Ureter (tissue), 1 donor: ENCODE data around the gene MYL5. TPM values are rescaled to one million over a fixed set of nuclear protein-coding genes. Genes with fewer than 3 reads are reported as not detected.
"Not testable (repeated sequence)": the region's sequence is repeated elsewhere in the genome, so short reads cannot be mapped to it uniquely, and the experiment has no call there.

ENCODE experiments used
- DNase-seq: peaks from one replicate; pipeline ENCODE4 v3.0.0-alpha.2; 2020; ENCODE audit warnings: low spot score
- total RNA-seq: library from RNA; stranded (reverse); gene quantifications from one replicate; pipeline ENCODE4 v1.2.4, GENCODE V29; 2023
- donor health status: DM: yes; HTN: yes; CAD: no.

Gene MYL5
- total RNA-seq, 1 donor from 2014 or later: 46.0 TPM

DNA sequence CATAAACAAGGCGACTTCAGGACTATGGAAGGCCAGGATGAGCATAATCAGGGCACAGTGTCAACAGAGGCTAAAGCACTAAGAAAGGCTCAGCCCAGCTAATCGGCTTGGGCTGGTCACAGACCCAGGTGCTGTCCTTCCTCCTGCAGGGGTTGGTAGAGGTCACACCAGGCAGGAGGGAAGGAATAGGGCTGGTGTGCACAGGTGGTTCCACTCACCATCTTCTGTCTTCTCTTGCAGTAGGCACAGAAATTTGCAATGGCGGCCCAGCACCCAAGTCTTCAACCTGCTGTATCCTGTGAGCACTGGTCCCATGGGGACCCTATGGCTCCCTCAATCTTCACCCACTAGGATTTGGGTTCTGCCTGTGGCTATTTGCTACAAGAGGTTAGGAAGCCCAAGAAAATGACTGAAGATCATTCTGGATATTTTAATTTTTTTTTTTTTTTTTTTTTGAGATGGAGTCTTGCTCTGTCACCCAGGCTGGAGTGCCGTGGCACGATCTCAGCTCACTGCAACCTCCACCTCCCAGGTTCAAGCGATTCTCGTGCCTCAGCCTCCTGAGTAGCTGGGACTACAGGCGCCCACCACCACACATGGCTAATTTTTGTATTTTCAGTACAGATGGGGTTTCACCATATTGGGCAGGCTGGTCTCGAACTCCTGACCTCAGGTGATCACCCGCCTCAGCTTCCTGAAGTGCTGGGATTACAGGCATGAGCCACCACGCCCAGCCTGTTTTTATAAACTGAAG is 4.4 kb upstream of the MYL5 start:
- not testable (repeated sequence) for DNase-seq

GRCh38 chr4:671769-672168 is 2.6 kb upstream of the MYL5 start:
- no peak for DNase-seq

DNA sequence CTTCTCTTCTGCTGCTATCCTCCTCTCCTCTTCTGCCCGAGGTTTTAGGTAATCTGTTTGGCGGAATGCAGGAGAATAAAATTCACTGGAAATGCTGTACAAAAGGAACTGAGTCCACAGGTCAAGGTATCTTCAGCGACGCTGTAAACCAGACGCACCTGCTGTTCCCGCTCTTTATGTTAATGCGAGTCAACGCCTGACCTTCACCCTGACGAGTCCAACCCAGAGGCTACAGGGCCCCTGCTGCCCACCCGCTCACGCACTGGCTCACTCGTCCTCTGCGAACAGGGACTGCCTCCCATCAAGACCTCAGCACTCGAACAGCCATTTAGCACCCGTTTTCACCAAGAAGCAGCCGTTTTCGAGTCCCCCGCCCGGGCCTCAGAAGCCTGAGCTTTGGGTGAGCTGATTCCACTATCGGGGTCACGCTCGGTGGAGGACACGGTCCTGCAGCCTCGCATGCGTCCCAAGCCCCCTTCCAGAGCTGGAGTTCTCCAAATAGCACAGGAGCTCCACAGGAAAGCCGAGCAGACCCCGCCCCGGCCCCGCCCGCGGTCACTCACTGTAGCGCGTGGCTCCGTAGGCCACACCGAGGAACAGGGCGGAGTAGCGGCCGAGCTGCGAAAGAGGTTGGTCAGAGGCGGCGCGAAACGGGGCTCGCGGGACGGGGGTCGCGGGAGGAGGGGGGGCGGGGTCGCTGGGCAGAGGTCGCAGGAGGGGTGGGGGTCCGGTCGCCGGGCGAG is 822 bp upstream of the MYL5 start:
- DNase-seq: peak; percentile 62

DNA sequence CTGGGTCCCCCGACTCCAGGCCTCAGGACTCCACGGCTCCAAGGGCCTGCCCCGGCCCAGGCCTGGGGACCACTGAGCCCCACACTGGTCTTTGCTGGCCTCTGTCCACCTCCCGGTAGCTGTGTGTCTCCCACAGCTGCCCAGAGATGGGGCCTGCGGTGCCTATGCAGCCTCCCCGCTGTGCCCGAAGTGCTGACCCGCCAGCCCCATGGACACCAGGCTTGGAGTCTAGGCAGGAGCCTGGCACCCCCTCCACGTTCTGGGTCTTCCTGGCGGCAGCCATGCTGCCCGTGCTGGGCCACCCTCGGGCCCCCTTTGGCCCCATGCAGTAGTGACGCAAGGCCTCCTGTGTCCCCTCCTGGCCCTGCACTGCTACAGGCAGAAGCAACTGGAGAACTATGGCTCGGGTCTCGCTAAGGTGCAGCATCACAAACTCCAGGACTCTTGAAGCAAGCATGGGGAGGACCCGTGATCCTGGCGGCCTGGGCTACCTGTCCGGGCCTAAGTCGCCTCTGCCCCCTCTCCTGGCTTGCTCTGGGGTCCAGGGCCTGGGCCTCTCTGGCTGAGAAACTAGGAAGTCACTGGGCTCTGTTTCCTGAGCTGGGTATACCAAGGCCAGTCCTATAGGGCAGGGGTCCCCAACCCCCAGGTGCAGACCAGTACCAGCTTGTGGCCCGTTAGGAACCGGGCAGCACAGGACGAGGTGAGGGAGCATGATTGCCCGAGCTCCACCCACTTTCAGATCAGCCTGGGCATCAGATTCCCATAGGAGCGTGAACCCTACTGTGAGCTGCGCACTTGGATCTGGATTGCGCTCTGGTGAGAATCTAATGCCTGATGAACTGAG is 917 bp downstream of the MYL5 start:
- DNase-seq: peak; percentile 51

GRCh38 chr4:675980-676870 is 1.9 kb downstream of the MYL5 start:
- no peak for DNase-seq

GRCh38 chr4:676871-677235 is 2.5 kb downstream of the MYL5 start:
- DNase-seq: no peak

- peak; percentile 78 for DNase-seq
Measured at GRCh38 chr4:677431-678293, 3.3 kb downstream of the MYL5 start.

DNA sequence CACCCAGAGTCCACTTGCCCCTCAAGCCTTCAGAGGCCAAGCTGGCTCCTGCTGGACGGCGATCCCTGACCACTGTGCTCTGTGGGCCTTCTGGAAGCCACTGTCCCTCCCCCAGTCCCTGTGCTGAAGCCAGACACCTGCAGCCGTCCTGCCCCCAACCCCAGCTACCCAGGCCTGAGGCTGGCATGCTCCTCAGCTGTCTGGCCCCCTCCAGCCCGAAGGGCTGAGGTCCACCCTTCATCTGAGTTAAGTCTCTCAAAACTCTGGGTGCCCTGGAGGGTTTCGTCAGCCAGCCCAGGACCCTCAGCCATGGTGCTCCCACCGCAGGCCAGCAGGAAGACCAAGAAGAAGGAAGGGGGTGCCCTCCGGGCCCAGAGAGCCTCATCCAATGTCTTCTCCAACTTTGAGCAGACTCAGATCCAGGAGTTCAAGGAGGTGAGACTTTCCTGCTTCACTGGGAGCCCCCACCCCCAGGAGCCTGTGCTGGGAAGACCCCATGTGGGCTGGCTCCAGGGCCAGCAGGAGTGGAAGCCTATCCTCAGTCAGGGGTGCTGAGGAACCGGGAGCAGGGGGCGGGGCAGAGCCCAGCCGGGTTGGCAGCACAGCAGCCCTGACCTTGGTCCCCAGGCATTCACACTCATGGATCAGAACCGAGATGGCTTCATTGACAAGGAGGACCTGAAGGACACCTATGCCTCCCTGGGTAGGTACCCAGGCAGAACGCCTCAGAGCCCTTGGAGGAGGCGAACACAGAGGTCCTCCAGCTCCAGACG is 4.2 kb downstream of the MYL5 start:
- peak; percentile 44 for DNase-seq

DNA sequence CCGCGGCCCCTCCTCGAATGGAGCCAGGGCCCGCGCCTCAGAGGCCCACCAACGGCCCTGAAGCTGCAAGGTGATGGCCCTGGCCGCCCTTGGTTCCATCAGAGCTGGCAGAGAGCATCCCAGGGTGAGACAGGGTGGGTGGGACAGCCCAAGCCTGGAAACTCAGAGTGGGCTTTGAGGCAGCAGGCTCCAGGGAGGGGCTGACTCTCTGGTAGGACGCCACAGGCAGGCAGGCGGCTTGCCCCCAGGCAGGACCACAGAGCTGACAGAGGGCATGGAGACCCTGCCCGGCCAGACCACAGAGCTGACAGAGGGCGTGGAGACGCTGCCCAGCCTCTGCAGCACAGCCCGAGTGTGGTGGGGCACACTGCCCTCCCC is 4.8 kb downstream of the MYL5 start:
- DNase-seq: peak; percentile 46

DNA sequence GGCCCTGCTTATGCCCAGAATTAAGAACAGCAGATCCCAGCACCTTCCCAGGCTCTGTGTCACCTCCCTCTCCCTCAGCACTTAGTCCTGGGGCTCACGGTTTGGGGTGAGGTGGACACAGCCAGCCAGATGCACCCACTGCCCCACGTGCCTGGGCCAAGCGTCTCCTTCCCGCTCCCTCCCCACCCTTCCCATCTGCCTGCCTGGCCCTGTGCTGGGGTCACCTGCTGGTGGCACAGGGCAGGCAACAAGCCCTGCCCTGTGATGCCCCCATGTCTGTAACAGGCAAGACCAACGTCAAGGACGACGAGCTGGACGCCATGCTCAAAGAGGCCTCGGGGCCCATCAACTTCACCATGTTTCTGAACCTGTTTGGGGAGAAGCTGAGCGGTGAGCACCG is 5.3 kb downstream of the MYL5 start:
- no peak for DNase-seq

DNA sequence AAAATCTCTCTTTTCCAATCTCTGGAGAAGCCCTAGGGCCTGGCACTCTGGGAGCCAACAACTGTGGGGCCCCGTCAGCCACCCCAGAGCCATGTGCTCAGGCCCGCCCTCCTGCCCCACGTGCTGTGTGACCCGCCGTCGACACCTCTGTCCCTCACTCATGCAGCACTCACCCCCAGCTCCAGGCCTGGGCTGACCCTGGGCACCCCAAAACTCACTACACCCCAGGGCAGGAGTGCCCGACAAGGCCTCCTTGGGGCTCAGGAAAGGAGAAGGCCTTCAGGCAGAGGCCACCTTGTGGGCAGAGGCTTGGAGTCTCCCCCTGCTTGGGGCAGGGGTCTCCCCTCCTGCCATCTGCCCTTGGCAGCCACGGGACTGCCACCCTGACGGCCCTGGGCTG is 5.7 kb downstream of the MYL5 start:
- peak; percentile 45 for DNase-seq

DNA sequence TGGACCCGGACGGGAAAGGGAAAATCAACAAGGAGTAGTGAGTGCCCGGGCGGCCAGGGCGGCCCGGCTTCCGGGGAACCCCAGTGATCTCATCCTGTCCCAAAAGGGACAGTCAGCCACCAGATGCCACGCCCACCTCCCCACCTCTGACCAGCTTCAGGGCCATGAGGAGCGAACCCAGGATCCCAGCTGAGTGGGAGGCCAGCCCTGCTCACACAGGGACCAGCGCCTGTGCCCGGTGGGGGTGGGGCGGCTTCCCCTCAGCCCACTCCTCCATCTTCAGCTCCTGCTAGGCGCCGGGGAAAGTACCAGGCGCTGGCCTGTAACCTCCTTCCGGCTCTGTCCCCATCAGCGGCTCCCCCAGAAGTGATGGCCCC is 6.2 kb downstream of the MYL5 start:
- peak; percentile 68 for DNase-seq

- DNase-seq: peak; percentile 74
Measured at GRCh38 chr4:680928-681645, 6.7 kb downstream of the MYL5 start.

DNA sequence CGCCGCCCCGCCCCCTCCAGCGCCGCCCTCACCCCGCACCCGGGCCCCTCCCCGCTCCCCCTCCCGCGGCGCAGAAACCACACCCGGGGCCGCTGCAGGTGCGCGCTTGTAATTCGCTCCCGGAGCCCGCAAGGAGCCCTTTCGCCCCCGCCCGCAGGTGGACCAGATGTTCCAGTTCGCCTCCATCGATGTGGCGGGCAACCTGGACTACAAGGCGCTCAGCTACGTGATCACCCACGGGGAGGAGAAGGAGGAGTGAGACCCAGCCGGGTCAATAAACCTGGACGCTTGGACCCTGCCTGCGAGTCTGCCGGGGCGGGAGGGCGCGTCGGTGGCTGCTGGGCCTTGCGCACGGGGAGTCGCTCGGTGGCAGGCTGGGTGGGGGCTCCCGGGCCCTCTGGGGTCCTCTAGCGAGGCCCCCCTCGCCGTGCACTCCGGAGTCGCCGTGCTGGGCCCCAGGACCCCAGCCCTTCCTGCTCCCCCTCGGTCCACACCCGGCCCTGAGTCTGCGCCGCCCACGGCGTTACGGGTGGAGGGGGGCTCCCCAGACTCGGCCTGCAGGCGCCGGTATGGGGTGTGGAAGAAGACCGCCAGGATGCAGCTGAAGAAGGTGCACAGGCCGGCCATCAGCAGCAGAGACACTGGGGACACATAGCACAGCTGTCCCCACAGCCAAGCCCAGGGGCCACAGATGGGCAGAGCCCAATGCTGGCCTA is 7.6 kb downstream of the MYL5 start:
- peak; percentile 70 for DNase-seq

DNA sequence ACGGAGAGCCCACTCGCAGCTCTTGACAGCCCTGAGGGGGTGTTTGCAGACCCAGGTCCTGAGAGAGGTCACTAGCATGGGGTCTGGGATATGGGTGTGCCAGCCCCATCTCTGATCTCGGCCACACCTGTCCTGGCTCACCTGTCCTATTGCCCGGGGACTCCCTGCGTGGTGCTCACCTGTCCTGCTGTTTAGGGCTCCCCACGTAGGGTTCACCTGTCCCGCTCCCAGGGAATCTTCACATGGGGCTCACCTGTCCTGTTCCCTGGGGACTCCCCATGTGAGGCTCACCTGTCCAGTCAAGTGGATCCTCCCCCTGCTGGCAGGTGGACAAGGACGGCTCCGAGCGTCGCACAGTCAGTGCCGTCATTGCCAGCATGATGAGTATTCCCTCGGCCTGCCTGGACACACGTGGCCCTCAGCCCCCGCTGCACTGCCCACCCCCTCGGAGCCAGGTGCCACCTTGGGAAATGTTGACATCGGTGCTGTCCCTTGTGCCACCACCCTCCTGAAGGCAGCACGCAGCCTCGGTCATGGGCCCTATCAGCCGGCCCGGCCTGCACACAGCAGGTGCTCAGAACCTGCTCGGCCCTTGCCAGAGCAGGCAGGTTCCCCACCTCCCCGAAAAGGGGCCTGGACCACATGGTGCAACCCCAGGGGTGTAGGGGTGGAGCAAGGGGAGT is 8.3 kb downstream of the MYL5 start:
- peak; percentile 49 for DNase-seq

DNA sequence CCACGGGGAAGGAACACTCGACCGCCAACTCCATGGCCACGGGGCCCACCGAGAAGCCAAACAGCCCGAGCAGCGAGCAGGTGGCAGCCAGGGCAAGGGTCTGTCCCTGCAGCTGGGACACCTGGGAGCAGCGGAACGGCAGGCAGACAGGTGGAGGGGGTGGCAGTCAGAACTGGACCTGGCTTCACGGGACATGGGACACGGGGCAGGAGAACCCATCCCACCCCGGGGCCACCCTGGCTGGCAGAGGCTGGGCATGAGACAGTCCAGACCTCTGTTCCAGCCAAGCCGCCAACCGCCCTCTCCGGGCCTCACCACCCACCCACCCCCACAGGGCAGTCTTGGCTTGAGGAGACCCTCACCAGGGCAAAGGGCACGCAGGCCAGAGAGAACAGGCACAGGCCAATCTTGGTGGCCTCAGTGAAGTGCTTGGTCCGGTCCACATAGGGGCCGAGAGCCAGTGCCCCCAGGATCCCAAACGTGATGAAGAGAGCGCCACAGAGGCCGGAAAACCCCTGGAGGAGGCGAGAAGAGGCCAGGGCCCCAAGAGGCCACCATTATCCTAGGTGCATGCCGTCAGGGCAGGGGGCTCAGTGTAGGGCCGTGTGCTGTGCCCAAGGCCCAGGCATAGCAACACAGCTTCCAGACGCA is 9.0 kb downstream of the MYL5 start:
- DNase-seq: peak; percentile 46

- peak; percentile 62 for DNase-seq
Measured at GRCh38 chr4:683982-684622, 9.8 kb downstream of the MYL5 start.
